HG02884 (cell line): ENCODE results near the gene ITGB3BP.
"Not testable (repeated sequence)": the region's sequence is repeated elsewhere in the genome, so short reads cannot be mapped to it uniquely, and the experiment has no call there.

Experiments
- ATAC-seq: cut with Tn5 transposase; IDR thresholded peaks from one replicate; pipeline ENCODE4 v1.9.1; 2021; ENCODE audit warnings: mild to moderate bottlenecking, moderate library complexity; ENCODE audit not compliant: unreplicated experiment

The ITGB3BP gene

GRCh38 chr1:63423649-63424048, 99.4 kb downstream of the ITGB3BP start:
- no peak for ATAC-seq

GRCh38 chr1:63420746-63421145, 102.3 kb downstream of the ITGB3BP start:
- ATAC-seq: not testable (repeated sequence)

GRCh38 chr1:63418101-63418500, 104.9 kb downstream of the ITGB3BP start:
- no peak for ATAC-seq

- ATAC-seq: no peak
Observed at GRCh38 chr1:63414691-63415365, 108.2 kb downstream of the ITGB3BP start.

- ATAC-seq: no peak
Observed at GRCh38 chr1:63413394-63413793, 109.6 kb downstream of the ITGB3BP start.

GRCh38 chr1:63411066-63411465, 112.0 kb downstream of the ITGB3BP start:
- ATAC-seq: no peak

GRCh38 chr1:63408331-63408730, 114.7 kb downstream of the ITGB3BP start:
- no peak for ATAC-seq

- ATAC-seq: no peak
Observed at GRCh38 chr1:63407002-63407401, 116.0 kb downstream of the ITGB3BP start.

GRCh38 chr1:63405987-63406386, 117.0 kb downstream of the ITGB3BP start:
- ATAC-seq: no peak

- no peak for ATAC-seq
Observed at GRCh38 chr1:63405021-63405420, 118.0 kb downstream of the ITGB3BP start.

GRCh38 chr1:63403386-63403785, 119.6 kb downstream of the ITGB3BP start:
- no peak for ATAC-seq

GRCh38 chr1:63401945-63402344, 121.1 kb downstream of the ITGB3BP start:
- ATAC-seq: no peak
